Measurements from ENCODE around the gene ABHD16A.

Gene ABHD16A

GRCh38 chr6:31733734-31734133 lies 30.6 kb upstream of the ABHD16A start:
- DNase-seq, result no peak
- Mint-ChIP-seq H3K36me3 (ENCODE audit: low read depth) (peaks cover 35% of the 10 kb centered on the region), H3K9me3 (no peaks in the 10 kb centered on the region), H3K4me1 (peaks cover 78% of the 10 kb centered on the region), H3K4me3 (peak overlapping the region; percentile 98), H3K27ac (peak overlapping the region; percentile 77), H3K27me3 (ENCODE audit: low read depth, poor library complexity) (no peaks in the 10 kb centered on the region)
- TF ChIP-seq CTCF (IDR thresholded peaks at IDR 0.05), result no peak

- Mint-ChIP-seq H3K36me3 (ENCODE audit: low read depth) (peaks cover 48% of the 10 kb centered on the region), H3K4me1 (peaks cover 72% of the 10 kb centered on the region), H3K4me3 (no peak overlapping the region), H3K27ac (no peak overlapping the region), H3K9me3 (no peaks in the 10 kb centered on the region), H3K27me3 (ENCODE audit: low read depth, poor library complexity) (no peaks in the 10 kb centered on the region)
- DNase-seq, result no peak
- TF ChIP-seq CTCF (IDR thresholded peaks at IDR 0.05), result no peak
Measured at GRCh38 chr6:31732029-31732428, 28.9 kb upstream of the ABHD16A start.

GRCh38 chr6:31730631-31731086 lies 27.5 kb upstream of the ABHD16A start:
- peaks cover 62% of the 10 kb centered on the region for H3K36me3 Mint-ChIP-seq (ENCODE audit: low read depth)
- TF ChIP-seq CTCF (IDR thresholded peaks at IDR 0.05), result no peak
- H3K27me3 Mint-ChIP-seq (ENCODE audit: low read depth, poor library complexity), result no peaks in the 10 kb centered on the region
- peak overlapping the region; percentile 92 for H3K27ac Mint-ChIP-seq
- no peaks in the 10 kb centered on the region for H3K9me3 Mint-ChIP-seq
- H3K4me1 Mint-ChIP-seq, result peaks cover 72% of the 10 kb centered on the region
- peak overlapping the region; percentile 97 for H3K4me3 Mint-ChIP-seq
- DNase-seq, result no peak

- Mint-ChIP-seq H3K4me3 (peak overlapping the region; percentile 97), H3K27me3 (ENCODE audit: low read depth, poor library complexity) (no peaks in the 10 kb centered on the region), H3K27ac (peak overlapping the region; percentile 94), H3K4me1 (peaks cover 72% of the 10 kb centered on the region), H3K36me3 (ENCODE audit: low read depth) (peaks cover 66% of the 10 kb centered on the region), H3K9me3 (no peaks in the 10 kb centered on the region)
- no peak for TF ChIP-seq CTCF (IDR thresholded peaks at IDR 0.05)
- DNase-seq, result peak; percentile 96
Measured at GRCh38 chr6:31729979-31730630, 27.0 kb upstream of the ABHD16A start.

- peak; percentile 90 for DNase-seq
- Mint-ChIP-seq H3K9me3 (no peaks in the 10 kb centered on the region), H3K36me3 (ENCODE audit: low read depth) (peaks cover 70% of the 10 kb centered on the region)
Measured at GRCh38 chr6:31729515-31729978, 26.4 kb upstream of the ABHD16A start.

More at GRCh38 chr6:31729515-31729978, 26.4 kb upstream of the ABHD16A start:
- Mint-ChIP-seq H3K27me3 (ENCODE audit: low read depth, poor library complexity) (no peaks in the 10 kb centered on the region), H3K4me1 (peaks cover 71% of the 10 kb centered on the region), H3K27ac (peak overlapping the region; percentile 98), H3K4me3 (peak overlapping the region; percentile 97)
- peak; percentile 70 for TF ChIP-seq CTCF (IDR thresholded peaks at IDR 0.05)
